IPS-20b (cell line): ENCODE measurements around the gene TGFB1I1.

Experiments used
- H3K27ac ChIP-seq: one replicate; pipeline ENCODE4 v1.5.1; 2013; ENCODE audit warnings: low read length
- H3K27me3 ChIP-seq: 2 replicates; pipeline ENCODE4 v1.6.1; 2013; ENCODE audit warnings: mild to moderate bottlenecking, low read length, inconsistent platforms; ENCODE audit not compliant: insufficient read depth
- H3K36me3 ChIP-seq: 2 replicates; pipeline ENCODE4 v1.6.1; 2013; ENCODE audit warnings: low read depth, mild to moderate bottlenecking, inconsistent platforms, low read length, moderate library complexity; ENCODE audit not compliant: insufficient read depth
- H3K4me1 ChIP-seq: 2 replicates; pipeline ENCODE4 v1.6.1; 2013; ENCODE audit warnings: mild to moderate bottlenecking, control low read depth, inconsistent platforms, low read length, moderate library complexity; ENCODE audit not compliant: insufficient read depth
- H3K4me3 ChIP-seq: 2 replicates; pipeline ENCODE4 v1.5.1; 2013; ENCODE audit warnings: mild to moderate bottlenecking, low read length, inconsistent platforms
- H3K9ac ChIP-seq: 2 replicates; pipeline ENCODE4 v1.6.1; 2013; ENCODE audit warnings: low read depth, mild to moderate bottlenecking, inconsistent platforms, low read length, moderate library complexity
- H3K9me3 ChIP-seq: 2 replicates; pipeline ENCODE4 v1.6.1; 2013; ENCODE audit warnings: mild to moderate bottlenecking, low read depth, low read length, inconsistent platforms; ENCODE audit not compliant: insufficient read depth

The TGFB1I1 gene

GRCh38 chr16:31485571-31485970 is 13.6 kb downstream of the TGFB1I1 start:
- Histone ChIP-seq H3K4me1 (no peaks in the 10 kb centered on the region; the same call in 1 of the 2 replicates), H3K9ac (no peak overlapping the region), H3K9me3 (no peaks in the 10 kb centered on the region), H3K36me3 (no peaks in the 10 kb centered on the region), H3K4me3 (no peak overlapping the region), H3K27ac (no peak overlapping the region), H3K27me3 (peaks cover 89% of the 10 kb centered on the region)

- peaks cover 84% of the 10 kb centered on the region for H3K27me3 ChIP-seq
- no peak overlapping the region for H3K4me3 ChIP-seq
- no peak overlapping the region for H3K27ac ChIP-seq
- H3K4me1 ChIP-seq, result no peaks in the 10 kb centered on the region; the same call in 1 of the 2 replicates
- no peaks in the 10 kb centered on the region for H3K9me3 ChIP-seq
- H3K9ac ChIP-seq, result no peak overlapping the region
- H3K36me3 ChIP-seq, result no peaks in the 10 kb centered on the region
Observed at GRCh38 chr16:31486045-31486444, 14.1 kb downstream of the TGFB1I1 start.

- H3K27me3 ChIP-seq, result peaks cover 73% of the 10 kb centered on the region
- no peaks in the 10 kb centered on the region for H3K36me3 ChIP-seq
- H3K9ac ChIP-seq, result no peak overlapping the region; the same call in 1 of the 2 replicates
- no peaks in the 10 kb centered on the region; the same call in 1 of the 2 replicates for H3K4me1 ChIP-seq
- H3K9me3 ChIP-seq, result no peaks in the 10 kb centered on the region
- no peak overlapping the region for H3K27ac ChIP-seq
- H3K4me3 ChIP-seq, result peak overlapping the region; percentile 72
Observed at GRCh38 chr16:31487071-31487719, 15.2 kb downstream of the TGFB1I1 start.

- peaks cover 66% of the 10 kb centered on the region for H3K27me3 ChIP-seq
- no peak overlapping the region for H3K27ac ChIP-seq
- peak overlapping the region; percentile 15; the same call in 1 of the 2 replicates for H3K9ac ChIP-seq
- no peaks in the 10 kb centered on the region; the same call in 1 of the 2 replicates for H3K4me1 ChIP-seq
- H3K9me3 ChIP-seq, result no peaks in the 10 kb centered on the region
- no peaks in the 10 kb centered on the region for H3K36me3 ChIP-seq
- peak overlapping the region; percentile 72 for H3K4me3 ChIP-seq
Observed at GRCh38 chr16:31487720-31488467, 15.9 kb downstream of the TGFB1I1 start.

- H3K9ac ChIP-seq, result peak overlapping the region; percentile 15; the same call in 1 of the 2 replicates
- peaks cover 60% of the 10 kb centered on the region for H3K27me3 ChIP-seq
- H3K27ac ChIP-seq, result no peak overlapping the region
- H3K36me3 ChIP-seq, result no peaks in the 10 kb centered on the region; the same call in 1 of the 2 replicates
- no peaks in the 10 kb centered on the region for H3K9me3 ChIP-seq
- H3K4me3 ChIP-seq, result peak overlapping the region; percentile 72; the same call in 1 of the 2 replicates
- no peaks in the 10 kb centered on the region; the same call in 1 of the 2 replicates for H3K4me1 ChIP-seq
Observed at GRCh38 chr16:31488468-31489297, 16.7 kb downstream of the TGFB1I1 start.

- H3K4me1 ChIP-seq, result no peaks in the 10 kb centered on the region; the same call in 1 of the 2 replicates
- H3K36me3 ChIP-seq, result no peaks in the 10 kb centered on the region; the same call in 1 of the 2 replicates
- no peak overlapping the region for H3K27ac ChIP-seq
- H3K9ac ChIP-seq, result no peak overlapping the region
- H3K27me3 ChIP-seq, result peaks cover 60% of the 10 kb centered on the region
- H3K9me3 ChIP-seq, result no peaks in the 10 kb centered on the region
- H3K4me3 ChIP-seq, result no peak overlapping the region
Observed at GRCh38 chr16:31489298-31489564, 17.3 kb downstream of the TGFB1I1 start.

- H3K36me3 ChIP-seq, result no peaks in the 10 kb centered on the region; the same call in 1 of the 2 replicates
- peaks cover 54% of the 10 kb centered on the region for H3K27me3 ChIP-seq
- H3K4me3 ChIP-seq, result no peak overlapping the region
- no peaks in the 10 kb centered on the region for H3K9me3 ChIP-seq
- H3K9ac ChIP-seq, result no peak overlapping the region
- H3K27ac ChIP-seq, result no peak overlapping the region
- no peaks in the 10 kb centered on the region; the same call in 1 of the 2 replicates for H3K4me1 ChIP-seq
Observed at GRCh38 chr16:31489616-31490584, 17.9 kb downstream of the TGFB1I1 start.

GRCh38 chr16:31491778-31492418 is 19.9 kb downstream of the TGFB1I1 start:
- no peak overlapping the region for H3K9ac ChIP-seq
- H3K9me3 ChIP-seq, result no peaks in the 10 kb centered on the region
- H3K4me3 ChIP-seq, result no peak overlapping the region
- no peaks in the 10 kb centered on the region; the same call in 1 of the 2 replicates for H3K4me1 ChIP-seq
- H3K27ac ChIP-seq, result no peak overlapping the region
- peaks cover 7% of the 10 kb centered on the region; the same call in 1 of the 2 replicates for H3K36me3 ChIP-seq
- H3K27me3 ChIP-seq, result peaks cover 34% of the 10 kb centered on the region

GRCh38 chr16:31493506-31494125 is 21.7 kb downstream of the TGFB1I1 start:
- no peak overlapping the region for H3K4me3 ChIP-seq
- no peak overlapping the region for H3K27ac ChIP-seq
- H3K9me3 ChIP-seq, result no peaks in the 10 kb centered on the region
- H3K27me3 ChIP-seq, result peaks cover 17% of the 10 kb centered on the region
- H3K4me1 ChIP-seq, result no peaks in the 10 kb centered on the region
- peaks cover 9% of the 10 kb centered on the region; the same call in 1 of the 2 replicates for H3K36me3 ChIP-seq
- no peak overlapping the region for H3K9ac ChIP-seq

- Histone ChIP-seq H3K9me3 (no peaks in the 10 kb centered on the region), H3K36me3 (peaks cover 24% of the 10 kb centered on the region; the same call in 1 of the 2 replicates), H3K4me3 (no peak overlapping the region), H3K27me3 (no peaks in the 10 kb centered on the region), H3K27ac (no peak overlapping the region), H3K4me1 (peaks cover 2% of the 10 kb centered on the region; the same call in 1 of the 2 replicates), H3K9ac (no peak overlapping the region)
Observed at GRCh38 chr16:31496670-31497069, 24.7 kb downstream of the TGFB1I1 start.
